Measurements from ENCODE around the gene PITPNM1. TPM values are rescaled to one million over a fixed set of nuclear protein-coding genes. Genes with fewer than 3 reads are reported as not detected.

PITPNM1 gene
- total and polyA plus RNA-seq, 2 of the 13 experiments (the other 11 are each of a cell fraction or from before 2014, with no cell fraction given) = 8.2 to 8.5 TPM

DNA sequence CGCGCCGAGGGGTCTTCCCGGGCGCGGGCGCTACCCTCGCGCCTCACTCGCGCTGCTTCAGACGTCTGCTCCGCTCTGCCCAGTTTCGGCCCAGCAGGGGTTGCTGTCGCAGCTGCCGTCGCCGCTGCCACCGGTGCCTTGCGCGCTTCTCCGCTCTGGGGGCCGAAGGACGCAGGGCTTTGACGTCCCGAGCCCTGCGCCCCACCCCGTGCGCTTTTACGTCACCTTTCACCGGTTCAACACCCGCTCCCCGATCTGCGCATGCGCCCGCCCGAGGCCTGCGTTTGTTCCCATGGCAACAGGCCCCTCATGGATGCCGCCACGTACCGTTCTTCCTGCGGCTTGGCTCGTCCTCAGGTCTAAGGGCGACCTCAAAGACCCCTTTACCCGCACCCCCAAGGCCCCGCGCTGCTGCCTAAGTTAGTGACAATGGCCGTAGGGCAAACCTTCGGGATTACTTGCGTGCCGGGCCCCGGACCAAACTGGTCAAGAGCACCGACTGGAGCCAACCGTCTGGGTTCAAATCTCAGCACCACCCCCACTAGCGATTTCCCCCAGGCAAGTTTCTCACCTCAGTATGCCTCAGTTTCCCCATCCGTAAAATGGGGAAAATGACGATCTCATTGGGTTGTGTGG lies 3.4 kb upstream of the PITPNM1 start (continued):
- TF ChIP-seq, protein P1, sequence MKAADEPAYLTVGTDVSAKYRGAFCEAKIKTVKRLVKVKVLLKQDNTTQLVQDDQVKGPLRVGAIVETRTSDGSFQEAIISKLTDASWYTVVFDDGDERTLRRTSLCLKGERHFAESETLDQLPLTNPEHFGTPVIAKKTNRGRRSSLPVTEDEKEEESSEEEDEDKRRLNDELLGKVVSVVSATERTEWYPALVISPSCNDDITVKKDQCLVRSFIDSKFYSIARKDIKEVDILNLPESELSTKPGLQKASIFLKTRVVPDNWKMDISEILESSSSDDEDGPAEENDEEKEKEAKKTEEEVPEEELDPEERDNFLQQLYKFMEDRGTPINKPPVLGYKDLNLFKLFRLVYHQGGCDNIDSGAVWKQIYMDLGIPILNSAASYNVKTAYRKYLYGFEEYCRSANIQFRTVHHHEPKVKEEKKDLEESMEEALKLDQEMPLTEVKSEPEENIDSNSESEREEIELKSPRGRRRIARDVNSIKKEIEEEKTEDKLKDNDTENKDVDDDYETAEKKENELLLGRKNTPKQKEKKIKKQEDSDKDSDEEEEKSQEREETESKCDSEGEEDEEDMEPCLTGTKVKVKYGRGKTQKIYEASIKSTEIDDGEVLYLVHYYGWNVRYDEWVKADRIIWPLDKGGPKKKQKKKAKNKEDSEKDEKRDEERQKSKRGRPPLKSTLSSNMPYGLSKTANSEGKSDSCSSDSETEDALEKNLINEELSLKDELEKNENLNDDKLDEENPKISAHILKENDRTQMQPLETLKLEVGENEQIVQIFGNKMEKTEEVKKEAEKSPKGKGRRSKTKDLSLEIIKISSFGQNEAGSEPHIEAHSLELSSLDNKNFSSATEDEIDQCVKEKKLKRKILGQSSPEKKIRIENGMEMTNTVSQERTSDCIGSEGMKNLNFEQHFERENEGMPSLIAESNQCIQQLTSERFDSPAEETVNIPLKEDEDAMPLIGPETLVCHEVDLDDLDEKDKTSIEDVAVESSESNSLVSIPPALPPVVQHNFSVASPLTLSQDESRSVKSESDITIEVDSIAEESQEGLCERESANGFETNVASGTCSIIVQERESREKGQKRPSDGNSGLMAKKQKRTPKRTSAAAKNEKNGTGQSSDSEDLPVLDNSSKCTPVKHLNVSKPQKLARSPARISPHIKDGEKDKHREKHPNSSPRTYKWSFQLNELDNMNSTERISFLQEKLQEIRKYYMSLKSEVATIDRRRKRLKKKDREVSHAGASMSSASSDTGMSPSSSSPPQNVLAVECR (CRISPR knock-in tag; IDR thresholded peaks at IDR 0.05; ENCODE audit: borderline replicate concordance) = peak; percentile 93; the same call in 1 of the 2 replicates
- 0 out of 2 replicates have a peak, but pooled peaks have one; percentile 81 for TF ChIP-seq ZNF572 (CRISPR knock-in tag; IDR thresholded peaks at IDR 0.05)
- no peak for TF ChIP-seq TARDBP (CRISPR knock-in tag; IDR thresholded peaks at IDR 0.05)
- no peak; the same call in 1 of the 2 replicates for TF ChIP-seq KMT2B (CRISPR knock-in tag; IDR thresholded peaks at IDR 0.05)
- no peak for TF ChIP-seq ZKSCAN8 (CRISPR knock-in tag; IDR thresholded peaks at IDR 0.05; ENCODE audit: borderline replicate concordance)
- TF ChIP-seq, protein P2, sequence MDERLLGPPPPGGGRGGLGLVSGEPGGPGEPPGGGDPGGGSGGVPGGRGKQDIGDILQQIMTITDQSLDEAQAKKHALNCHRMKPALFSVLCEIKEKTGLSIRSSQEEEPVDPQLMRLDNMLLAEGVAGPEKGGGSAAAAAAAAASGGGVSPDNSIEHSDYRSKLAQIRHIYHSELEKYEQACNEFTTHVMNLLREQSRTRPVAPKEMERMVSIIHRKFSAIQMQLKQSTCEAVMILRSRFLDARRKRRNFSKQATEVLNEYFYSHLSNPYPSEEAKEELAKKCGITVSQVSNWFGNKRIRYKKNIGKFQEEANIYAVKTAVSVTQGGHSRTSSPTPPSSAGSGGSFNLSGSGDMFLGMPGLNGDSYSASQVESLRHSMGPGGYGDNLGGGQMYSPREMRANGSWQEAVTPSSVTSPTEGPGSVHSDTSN (CRISPR knock-in tag; IDR thresholded peaks at IDR 0.05) = no peak
- TF ChIP-seq AKAP8 (CRISPR knock-in tag; IDR thresholded peaks at IDR 0.05) = 0 out of 2 replicates have a peak, but pooled peaks have one; percentile 67
- TF ChIP-seq, protein P3, sequence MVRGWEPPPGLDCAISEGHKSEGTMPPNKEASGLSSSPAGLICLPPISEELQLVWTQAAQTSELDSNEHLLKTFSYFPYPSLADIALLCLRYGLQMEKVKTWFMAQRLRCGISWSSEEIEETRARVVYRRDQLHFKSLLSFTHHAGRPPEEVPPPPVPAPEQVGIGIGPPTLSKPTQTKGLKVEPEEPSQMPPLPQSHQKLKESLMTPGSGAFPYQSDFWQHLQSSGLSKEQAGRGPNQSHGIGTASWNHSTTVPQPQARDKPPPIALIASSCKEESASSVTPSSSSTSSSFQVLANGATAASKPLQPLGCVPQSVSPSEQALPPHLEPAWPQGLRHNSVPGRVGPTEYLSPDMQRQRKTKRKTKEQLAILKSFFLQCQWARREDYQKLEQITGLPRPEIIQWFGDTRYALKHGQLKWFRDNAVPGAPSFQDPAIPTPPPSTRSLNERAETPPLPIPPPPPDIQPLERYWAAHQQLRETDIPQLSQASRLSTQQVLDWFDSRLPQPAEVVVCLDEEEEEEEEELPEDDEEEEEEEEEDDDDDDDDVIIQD (CRISPR knock-in tag; IDR thresholded peaks at IDR 0.05; ENCODE audit: low read depth) = no peak
- TF ChIP-seq, protein P4, sequence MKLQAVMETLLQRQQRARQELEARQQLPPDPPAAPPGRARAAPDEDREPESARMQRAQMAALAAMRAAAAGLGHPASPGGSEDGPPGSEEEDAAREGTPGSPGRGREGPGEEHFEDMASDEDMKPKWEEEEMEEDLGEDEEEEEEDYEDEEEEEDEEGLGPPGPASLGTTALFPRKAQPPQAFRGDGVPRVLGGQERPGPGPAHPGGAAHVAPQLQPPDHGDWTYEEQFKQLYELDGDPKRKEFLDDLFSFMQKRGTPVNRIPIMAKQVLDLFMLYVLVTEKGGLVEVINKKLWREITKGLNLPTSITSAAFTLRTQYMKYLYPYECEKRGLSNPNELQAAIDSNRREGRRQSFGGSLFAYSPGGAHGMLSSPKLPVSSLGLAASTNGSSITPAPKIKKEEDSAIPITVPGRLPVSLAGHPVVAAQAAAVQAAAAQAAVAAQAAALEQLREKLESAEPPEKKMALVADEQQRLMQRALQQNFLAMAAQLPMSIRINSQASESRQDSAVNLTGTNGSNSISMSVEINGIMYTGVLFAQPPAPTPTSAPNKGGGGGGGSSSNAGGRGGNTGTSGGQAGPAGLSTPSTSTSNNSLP (IDR thresholded peaks at IDR 0.05; ENCODE audit: low read depth, low read length) = no peak
- TF ChIP-seq, protein P5, sequence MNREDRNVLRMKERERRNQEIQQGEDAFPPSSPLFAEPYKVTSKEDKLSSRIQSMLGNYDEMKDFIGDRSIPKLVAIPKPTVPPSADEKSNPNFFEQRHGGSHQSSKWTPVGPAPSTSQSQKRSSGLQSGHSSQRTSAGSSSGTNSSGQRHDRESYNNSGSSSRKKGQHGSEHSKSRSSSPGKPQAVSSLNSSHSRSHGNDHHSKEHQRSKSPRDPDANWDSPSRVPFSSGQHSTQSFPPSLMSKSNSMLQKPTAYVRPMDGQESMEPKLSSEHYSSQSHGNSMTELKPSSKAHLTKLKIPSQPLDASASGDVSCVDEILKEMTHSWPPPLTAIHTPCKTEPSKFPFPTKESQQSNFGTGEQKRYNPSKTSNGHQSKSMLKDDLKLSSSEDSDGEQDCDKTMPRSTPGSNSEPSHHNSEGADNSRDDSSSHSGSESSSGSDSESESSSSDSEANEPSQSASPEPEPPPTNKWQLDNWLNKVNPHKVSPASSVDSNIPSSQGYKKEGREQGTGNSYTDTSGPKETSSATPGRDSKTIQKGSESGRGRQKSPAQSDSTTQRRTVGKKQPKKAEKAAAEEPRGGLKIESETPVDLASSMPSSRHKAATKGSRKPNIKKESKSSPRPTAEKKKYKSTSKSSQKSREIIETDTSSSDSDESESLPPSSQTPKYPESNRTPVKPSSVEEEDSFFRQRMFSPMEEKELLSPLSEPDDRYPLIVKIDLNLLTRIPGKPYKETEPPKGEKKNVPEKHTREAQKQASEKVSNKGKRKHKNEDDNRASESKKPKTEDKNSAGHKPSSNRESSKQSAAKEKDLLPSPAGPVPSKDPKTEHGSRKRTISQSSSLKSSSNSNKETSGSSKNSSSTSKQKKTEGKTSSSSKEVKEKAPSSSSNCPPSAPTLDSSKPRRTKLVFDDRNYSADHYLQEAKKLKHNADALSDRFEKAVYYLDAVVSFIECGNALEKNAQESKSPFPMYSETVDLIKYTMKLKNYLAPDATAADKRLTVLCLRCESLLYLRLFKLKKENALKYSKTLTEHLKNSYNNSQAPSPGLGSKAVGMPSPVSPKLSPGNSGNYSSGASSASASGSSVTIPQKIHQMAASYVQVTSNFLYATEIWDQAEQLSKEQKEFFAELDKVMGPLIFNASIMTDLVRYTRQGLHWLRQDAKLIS (CRISPR knock-in tag; IDR thresholded peaks at IDR 0.05) = no peak
- no peak for TF ChIP-seq ZNF839 (CRISPR knock-in tag; IDR thresholded peaks at IDR 0.05; ENCODE audit: borderline replicate concordance)
- 0 out of 2 replicates have a peak, but pooled peaks have one; percentile 24 for TF ChIP-seq GZF1 (CRISPR knock-in tag; IDR thresholded peaks at IDR 0.05)
- TF ChIP-seq, protein P6, sequence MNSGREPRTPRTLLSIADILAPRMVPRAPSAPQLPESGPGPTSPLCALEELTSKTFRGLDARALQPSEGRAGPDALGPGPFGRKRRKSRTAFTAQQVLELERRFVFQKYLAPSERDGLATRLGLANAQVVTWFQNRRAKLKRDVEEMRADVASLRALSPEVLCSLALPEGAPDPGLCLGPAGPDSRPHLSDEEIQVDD (CRISPR knock-in tag; IDR thresholded peaks at IDR 0.05; ENCODE audit: borderline replicate concordance) = no peak
- TF ChIP-seq NFE2 (CRISPR knock-in tag; IDR thresholded peaks at IDR 0.05) = no peak
- no peak for TF ChIP-seq FLYWCH1 (CRISPR knock-in tag; IDR thresholded peaks at IDR 0.05)

Measured in HepG2 (cell line).